HL-60/S4 treated with phorbol 12-myristate 13-acetate at 8.2 ng/mL for 4 days and 3 days (cell line): ENCODE results near the gene SLTM.
"Not testable (repeated sequence)": the region's sequence is repeated elsewhere in the genome, so short reads cannot be mapped to it uniquely, and the experiment has no call there.

Experiments
- in situ Hi-C: fragments of 300-500 bp; cut with MboI; formaldehyde crosslinking; loops from 2 replicates; pipeline ENCODE4 v1.15.0; 2022; ENCODE audit warnings: low sequenced_read_pairs

SLTM gene

DNA sequence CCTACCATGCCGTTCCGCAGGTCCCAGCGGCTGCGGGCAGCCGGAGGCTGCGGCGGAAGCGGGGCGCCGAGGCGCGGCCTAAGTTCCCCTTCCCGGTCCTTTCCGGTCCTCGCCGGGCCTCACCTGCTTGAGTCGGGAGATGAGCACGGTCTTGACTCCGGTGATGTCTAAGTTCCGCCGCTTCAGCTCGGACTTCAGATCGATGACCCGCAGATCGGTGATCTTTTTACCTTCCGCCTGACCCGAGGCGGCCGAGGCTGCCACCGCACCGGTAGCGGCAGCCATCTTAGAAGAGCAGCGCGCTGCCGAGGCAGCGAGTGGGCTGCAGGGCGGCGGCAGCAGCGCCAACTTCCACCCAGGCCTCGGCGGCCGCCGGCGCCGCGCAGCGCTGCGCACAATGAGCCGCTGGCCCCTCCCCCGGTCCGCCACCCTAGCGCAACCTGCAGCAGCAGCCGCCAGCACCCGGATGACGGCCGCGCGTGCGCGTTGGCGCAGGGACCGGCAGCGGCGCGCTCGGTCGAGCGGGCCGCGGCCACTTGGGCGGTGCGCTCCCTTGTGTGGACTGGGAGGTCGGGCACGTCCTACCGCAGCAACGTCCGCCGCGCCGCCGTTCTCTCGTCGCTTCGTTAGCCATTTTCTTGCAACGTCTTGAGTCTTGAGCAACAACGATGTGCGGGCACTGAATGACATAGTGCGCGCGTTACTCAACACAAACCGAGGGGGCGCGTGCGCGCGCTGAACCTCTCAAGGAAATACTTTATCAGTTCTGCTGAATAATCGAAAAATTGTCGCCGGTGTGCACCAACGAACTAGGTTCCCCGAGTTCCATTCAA is at the start of gene SLTM:
SLTM (minus strand) TSS at position 399 of the 833 bp plus-strand sequence; CDS start at position 285, 114 bp downstream.
- in situ Hi-C loops, result no loop called here

DNA sequence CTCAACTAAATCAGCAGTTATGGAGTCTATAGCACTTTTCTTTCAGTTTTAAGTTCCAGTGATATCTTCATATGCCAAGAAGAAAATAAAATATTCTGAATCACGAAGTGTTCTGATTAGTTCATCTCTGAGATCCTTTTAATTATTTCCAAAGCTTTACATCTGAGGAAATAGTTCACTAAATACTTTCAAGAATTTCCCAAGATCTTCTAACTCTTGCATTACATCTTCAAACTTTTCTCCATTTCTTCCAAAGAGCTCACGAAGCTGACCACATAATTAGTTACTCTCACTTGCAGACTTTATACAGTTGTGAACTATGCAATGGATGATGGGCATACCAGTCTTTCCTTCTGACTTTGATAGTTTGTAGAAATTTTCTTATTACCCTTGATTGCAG is 49.8 kb upstream of the SLTM start:
- in situ Hi-C loops, result no loop called here

DNA sequence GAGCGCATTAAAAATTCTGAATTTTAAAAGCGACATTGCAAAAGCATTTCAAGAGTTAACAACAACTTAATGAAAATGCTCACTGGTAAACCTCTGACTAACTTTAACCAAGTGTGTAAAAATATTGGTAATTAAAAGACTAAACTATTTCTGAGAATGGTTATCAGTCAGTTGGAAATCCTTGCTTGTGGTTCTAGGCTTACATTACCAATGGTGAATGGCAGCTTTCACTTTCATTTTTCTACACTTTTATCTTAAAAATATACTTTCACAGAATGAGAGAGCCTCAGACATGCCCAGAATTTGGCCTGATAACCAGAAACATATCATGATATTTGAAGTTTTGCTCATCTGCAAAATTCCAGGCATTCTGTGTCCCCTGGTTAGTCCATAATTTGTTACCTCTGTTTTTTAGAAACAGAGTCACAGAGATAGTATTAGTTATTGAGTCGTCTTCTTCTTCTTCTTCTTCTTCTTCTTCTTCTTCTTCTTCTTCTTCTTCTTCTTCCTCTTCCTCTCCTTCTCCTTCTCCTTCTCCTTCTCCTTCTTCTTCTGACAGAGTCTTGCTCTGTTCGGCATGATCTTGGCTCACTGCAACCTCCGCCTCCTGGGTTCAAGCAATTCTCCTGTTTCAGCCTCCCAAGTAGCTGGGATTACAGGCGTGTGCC is 48.5 kb upstream of the SLTM start:
- in situ Hi-C loops, result no loop called here

DNA sequence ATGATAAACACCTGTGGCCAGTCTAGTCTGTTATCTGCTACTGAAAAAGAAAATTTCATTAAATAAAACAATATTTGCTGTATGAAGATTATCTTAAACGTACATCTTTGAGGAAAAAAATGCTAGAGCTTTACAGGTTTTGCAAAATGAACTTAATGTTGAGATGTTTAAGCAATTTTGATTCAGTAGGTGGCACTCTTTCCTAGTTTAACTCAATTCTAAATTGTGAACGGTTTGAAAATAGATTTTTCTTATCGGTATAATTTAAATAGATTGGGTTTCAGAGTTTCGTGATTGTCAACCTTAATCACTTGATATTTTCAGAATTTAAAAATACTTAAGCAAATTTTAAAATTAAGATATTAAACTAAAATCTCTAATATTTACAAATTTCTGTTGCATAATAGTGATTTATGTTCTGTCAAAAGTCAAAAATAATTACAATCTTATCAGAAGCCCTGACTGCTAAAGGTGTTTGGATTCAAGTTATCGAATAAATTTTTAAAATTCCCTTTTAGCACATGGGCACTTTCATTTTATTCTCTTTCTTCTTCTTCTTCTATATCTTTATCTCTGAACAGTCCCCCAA is 47.0 kb upstream of the SLTM start:
- in situ Hi-C loops, result no loop called here

DNA sequence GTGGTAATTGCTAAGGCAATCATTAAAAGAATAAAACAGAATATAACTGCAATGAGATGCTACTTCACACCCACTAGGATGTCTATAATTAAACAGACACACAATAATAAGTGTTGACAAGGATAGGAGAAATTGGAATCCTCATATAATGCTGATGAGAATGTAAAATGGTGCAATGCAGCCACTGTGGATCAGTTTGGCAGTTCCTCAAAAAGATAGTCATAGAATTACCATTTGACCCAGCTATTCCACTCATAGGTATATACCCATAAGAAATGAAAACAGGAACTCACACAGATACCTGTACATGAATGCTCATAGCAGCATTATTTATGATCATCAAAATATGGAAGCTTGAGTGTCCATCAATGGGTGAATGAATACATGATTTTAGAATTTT is 44.4 kb upstream of the SLTM start:
- in situ Hi-C loops, result no loop called here

DNA sequence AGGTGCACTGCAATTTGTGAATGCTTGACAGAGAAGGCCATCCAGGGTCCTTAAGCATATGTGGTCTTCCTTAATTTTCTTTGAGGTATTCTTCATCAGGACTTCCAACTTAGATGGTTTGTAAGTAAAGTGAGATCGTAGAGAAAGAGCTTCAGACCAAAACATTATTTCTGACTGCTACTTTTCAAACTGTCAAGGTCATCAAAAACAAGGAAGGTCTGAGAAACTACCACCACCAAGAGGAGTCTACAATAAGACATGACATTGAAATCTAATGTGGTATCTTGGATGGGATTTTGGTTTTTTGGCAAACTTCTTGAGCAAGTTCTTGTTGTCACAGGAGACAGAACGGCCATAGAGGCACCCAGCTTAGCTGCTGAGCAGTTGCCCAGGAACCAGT is 34.0 kb upstream of the SLTM start:
- in situ Hi-C loops, result loop anchor here (25.0 kb wide), 1 partner anchor 545 kb away; no protein-coding TSS in a partner anchor

DNA sequence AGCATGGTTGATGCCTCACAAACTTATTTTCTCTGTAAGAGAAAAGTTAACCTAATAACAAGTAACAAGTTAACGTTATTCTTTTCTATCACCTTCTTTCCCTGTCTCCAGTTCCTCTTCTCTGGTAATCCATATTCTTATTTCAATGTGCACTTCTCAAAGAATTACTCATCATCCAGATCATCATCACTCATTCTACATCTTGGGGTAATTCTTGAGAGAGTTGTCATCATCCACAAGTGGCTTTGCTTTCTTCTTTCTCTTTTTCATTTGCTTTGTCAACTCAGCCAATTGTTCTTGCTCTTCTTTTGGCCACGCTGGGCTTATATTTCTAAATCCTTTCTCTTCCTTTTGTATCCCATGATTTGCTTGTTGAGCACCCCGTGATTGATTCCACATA is 33.2 kb upstream of the SLTM start:
- in situ Hi-C loops, result loop anchor here (25.0 kb wide), 1 partner anchor 546 kb away; no protein-coding TSS in a partner anchor

DNA sequence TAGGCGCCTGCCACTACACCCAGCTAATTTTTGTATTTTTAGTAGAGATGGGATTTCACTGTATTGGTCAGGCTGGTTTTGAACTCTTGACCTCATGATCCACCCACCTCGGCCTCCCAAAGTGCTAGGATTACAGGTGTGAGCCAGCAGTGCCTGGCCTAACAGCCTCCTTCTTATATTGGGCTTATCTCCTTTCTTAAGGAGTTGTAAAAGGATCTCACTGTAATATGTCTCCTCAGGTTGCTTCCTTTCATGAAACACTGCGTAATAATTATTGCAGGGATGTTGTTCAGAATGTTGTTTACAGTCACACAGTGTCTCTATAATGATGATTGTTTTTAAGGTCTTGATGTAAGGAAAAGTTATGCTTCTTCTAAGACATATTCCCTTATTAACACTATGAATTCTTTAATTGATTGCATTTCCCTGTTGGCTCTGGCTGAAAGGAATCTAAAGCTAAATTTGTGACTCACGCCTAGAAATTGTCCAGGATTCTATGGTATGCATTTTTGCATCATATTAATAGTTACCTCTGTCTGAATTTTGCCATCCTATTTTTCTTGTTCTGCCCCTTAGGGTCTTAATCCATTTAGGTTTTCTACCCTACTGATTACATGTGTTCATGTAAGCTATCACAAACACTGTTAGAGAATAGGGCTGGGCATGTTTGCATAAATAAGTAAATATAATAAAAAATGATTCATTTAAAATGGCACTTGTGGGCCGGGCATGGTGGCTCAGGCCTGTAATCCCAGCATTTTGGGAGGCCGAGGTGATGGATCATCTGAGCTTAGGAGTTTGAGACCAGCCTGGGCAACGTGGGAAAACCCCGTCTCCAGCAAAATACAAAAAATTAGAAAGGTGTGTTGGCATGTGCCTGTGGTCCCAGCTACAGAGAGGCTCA is 29.4 kb upstream of the SLTM start:
- in situ Hi-C loops, result loop anchor here (25.0 kb wide), 1 partner anchor 549 kb away; no protein-coding TSS in a partner anchor

DNA sequence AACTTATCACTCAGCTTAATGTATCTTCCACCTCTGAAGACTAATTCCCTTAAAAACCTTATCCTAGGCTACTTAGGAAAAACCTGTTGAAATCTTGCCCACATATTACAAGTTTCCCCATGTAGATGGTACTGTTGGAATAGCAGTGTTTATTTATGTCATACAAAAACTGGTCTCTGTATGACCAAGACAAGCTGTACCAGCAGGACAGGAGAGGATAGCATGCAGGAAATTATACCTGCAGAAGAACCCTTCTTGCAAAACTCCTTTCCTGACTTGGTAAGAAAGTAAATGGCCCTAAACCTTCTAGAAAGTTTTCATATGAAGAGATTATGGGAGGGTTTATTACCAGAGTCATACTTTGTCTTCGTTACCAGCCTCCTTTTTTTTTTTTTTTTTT is 28.7 kb upstream of the SLTM start:
- in situ Hi-C loops, result loop anchor here (25.0 kb wide), 1 partner anchor 550 kb away; no protein-coding TSS in a partner anchor

DNA sequence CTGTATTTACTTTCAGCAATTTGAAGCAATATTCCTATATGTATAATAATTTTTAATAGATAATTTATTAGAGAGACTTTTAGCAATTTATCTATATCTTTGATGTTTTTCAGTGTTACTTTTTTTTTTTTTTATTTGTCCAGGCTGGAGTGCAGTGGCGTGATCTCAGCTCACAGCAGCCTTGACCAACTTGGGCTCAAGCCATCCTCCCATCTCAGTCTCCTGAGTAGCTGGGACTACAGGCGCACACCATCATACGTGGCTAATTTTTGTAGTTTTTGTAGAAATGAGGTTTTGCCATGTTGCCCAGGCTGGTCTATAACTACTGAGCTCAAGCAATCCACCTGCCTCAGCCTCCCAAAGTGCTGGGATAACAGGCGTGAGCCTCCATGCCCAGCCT is 25.3 kb upstream of the SLTM start:
- in situ Hi-C loops, result loop anchor here (25.0 kb wide), 1 partner anchor 553 kb away; no protein-coding TSS in a partner anchor

DNA sequence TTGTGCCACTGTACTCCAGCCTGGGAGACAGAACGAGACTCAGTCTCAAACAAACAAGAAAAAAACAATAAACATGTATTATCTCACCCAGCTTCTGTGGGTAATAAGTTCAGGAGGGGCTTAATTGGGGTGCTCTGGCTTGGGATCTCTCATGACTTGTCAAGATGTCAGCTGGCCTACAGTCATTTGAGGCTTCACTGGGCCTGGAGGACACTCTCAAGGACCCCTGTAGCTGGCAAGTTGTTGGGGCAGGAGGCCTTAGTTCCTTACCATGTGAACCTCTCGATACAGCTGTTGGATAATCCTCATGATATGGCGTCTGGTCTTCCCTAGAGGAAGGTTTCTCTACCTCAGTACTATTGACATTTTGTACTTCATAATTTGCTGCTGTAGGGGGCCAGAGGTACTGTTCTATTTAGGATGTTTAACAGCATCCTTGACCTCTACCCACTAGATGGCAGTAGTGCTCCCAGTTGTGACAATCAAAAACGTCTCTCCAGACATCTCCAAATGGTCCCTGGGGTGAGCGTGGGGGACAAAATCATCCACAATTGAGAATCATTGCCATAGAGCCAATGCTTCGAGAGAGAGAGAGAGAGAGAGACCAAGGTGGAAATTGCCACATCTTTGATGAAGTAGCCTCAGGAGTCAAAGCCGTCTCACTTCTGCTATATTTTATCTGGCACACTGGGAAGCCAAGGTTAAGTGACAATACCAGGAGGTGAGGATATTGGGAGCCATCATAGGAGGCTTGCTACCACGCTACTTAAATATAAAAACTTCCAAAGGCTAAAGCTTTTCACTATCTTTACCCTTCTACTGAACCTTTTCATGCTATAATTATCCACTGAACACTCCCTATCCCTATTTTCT is 23.9 kb upstream of the SLTM start:
- in situ Hi-C loops, result loop anchor here (25.0 kb wide), 1 partner anchor 555 kb away; no protein-coding TSS in a partner anchor

DNA sequence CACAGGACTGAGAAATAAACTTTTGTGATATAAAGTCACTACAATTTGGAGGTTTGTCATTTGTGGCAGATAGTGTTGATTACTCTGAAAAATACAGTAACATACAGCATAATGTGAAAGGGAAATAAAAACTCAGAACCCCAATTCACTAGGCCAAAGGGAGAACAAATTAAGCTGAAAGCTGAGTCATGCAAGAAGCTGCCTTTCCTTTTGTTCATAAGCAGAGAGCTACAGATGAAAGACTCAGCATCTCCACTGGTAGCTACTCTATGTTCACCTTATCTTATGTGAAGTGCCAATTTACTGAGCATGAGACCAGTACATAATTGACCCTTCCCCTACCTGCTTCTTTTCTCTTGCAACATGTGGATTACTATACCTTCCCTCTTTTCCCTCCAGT is 19.3 kb upstream of the SLTM start:
- in situ Hi-C loops, result loop anchor here (25.0 kb wide), 1 partner anchor 560 kb away; no protein-coding TSS in a partner anchor

DNA sequence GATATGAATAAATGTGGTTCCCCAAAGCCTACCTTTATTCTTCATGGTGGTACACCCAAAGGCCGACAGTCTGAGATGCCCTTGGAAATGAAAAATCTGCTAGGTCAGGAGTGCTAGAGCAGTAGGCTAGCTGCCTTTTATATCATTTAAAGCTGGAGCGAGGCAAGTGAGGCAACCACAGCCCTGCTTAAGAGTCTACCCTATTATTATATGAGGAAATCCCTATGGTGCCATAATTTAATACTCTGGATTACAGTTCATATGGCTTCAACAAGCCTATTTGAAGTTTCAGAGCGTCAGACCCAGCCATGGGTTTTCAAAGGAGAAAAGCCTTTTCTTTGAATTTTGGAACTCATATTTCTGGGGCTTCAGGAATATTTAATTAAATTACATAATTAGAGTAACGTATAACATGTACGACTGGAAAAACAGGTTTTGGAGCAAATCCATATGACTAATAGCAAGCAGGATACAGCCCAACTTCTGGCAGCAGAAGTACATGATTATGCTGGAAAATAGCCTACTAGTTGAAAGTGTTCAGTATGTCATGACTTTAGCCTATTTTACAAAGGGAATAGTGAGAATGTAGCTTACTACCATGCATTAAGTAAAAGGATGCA is 18.0 kb upstream of the SLTM start:
- in situ Hi-C loops, result loop anchor here (25.0 kb wide), 1 partner anchor 561 kb away; no protein-coding TSS in a partner anchor

DNA sequence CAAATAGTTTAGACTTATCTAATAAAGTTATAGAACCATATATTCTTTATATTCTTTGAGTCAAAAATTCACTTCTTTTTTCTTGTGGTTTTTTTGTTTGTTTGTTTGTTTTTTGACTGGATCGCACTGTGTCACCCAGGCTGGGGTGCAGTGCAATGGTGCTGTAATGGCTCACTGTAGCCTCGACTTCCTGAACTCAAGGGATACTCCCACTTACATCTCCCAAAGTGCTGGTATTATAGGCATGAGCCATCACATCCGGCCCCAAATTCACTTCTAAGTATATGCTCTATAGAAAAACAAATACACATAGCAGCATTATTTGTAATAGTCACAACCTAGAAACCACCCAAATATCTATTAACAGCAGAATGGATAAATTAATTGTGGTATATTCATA is 13.7 kb upstream of the SLTM start:
- in situ Hi-C loops, result no loop called here

DNA sequence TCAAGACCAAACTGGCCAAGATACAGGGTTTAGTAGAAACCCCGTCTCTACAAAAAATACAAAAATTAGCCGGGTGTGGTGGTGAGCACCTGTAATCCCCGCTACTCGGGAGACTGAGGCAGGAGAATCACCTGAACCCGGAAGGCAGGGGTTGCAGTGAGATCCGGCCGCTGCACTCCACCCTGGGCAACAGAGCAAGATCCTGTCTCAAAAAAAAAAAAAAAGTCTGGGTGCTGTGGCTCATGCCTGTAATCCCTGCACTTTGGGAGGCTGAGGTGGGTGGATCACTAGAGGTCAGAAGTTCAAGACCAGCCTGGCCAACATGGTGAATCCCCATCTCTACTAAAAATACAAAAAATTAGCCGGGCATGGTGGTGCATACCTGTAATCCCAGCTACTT is 1.5 kb upstream of the SLTM start:
- in situ Hi-C loops, result not testable (repeated sequence)

DNA sequence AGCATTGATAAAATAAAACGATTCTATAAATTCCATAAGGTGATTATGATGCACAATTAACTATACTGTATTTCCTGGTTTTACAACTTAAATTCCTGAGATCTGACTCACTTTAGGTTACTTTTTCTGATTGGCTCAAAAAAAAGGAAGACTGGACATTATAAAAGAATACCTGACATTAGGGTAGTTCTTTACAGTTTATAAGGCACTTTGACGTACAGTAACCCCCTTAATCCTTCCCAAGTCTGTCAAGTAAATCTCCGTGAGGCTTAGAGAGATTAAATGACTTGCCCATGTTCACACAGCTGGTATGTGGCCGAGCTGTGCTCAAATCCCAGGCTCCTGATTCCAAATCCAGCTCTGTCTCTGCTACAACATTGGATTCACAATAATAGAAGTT is 1.0 kb upstream of the SLTM start:
- in situ Hi-C loops, result no loop called here

DNA sequence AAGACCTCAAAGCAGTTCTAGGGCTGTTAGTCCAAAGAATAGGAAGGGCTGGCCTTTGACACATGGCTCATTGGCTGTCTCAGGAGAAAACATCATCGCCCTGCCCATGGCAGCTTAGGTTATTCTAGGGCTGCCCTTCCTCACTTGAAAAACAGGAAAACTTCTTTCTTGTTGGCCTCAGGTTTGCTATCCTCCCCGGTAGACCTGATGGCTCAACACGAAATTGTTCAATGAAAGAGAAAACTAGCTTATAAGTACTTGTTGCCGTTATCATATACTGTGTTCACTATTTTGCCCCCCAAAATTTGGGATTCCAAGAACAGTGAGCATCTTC is 602 bp upstream of the SLTM start:
- in situ Hi-C loops, result no loop called here

DNA sequence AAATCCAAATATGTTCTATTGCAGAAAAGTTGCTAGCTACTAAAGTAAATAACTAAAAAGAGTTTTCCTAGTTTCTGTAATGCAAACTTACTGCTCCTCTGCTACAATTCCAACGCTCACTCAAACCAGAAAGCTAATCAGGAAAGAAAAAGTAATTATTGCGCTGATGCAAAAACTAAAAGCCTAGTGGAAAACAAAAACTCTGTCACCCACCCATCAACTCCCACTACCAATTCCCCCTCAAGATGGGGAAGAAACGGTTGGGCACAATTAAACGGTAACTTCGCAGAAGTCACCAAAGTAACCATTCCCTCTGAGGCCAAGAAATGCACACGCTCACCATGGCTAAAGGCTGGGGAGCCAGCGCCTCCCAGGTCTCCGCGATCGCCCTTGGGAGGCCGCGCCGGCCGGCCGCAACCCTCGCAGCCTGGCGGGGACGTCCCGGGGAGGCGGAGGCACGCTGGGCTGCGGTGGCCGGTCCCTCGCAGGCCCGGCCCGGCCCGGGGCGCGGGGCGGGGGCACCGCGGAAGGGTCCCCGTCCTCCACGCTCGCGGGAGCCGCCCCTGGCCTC is 684 bp downstream of the SLTM start:
- in situ Hi-C loops, result no loop called here
